Stimulated activated CD8-positive, alpha-beta memory T cell treated with anti-CD3 and anti-CD28 coated beads, Interleukin-7, amount 100 ng/mL, for 48 hours (primary cell): ENCODE data around the gene GIMAP5.

Experiments used
- DNase-seq, 2 donors: peaks; one replicate each; pipeline ENCODE4 v3.0.0-alpha.2; 2020; ENCODE audit warnings: low read depth in 1 of 2; ENCODE audit errors: extremely low read depth in 1 of 2

The GIMAP5 gene

DNA sequence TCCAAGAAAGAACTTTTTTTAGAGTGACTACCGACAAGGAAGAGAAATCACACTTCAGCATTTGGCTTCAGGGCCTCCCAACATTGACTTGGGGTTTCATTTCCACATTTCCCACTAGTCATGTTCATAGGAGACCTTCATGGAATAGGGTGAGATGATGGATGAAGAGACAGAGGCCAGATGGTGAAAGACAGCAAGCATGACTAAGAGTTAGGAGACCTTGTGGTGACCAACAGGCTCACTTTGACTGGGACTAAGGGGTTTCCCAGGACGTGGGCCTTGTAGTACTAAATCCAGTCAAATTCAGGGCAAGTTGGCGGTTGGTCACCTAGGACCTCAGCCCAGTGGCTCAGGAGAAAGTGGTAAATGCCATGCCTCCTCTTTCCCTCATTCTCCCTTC lies 3.0 kb upstream of the GIMAP5 start:
- DNase-seq = peak in 1 of 2 donors; percentile 69

DNA sequence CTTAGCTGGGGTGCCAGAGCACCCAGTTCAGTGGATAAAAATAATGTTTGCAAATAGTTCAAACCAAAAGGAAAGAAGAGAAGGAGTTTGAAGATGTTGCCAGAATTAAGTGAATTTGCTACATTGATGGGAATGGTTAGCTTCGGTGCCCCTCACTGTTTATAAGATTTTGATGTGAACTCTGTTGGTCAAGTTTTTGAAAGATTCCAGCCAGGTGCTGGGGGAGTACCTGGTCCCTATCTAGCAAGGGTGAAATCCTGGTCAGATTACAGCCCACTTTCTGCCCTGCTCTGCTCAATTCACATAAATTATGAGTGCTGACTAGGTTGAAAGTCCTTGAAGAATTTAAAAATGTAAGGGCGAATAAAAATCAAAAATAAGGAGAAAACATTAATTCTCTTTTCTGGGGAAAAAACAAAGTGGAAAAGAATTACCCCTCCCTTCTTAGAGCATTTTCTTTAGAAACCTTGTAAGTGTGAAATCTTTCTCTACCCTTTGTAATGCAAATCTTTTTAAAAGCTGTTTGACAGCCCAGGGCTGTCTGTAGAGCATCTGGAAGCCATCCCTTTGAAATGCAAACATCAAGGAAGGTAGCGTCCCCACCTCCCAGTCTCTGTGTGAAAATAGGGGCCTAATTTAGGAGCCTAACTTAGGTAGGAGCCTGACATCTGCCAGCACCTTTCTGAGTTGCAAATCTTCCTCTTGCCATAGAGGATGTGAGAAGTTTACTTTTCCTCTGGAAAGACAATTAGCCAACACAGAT lies 1.4 kb upstream of the GIMAP5 start:
- DNase-seq = no peak

DNA sequence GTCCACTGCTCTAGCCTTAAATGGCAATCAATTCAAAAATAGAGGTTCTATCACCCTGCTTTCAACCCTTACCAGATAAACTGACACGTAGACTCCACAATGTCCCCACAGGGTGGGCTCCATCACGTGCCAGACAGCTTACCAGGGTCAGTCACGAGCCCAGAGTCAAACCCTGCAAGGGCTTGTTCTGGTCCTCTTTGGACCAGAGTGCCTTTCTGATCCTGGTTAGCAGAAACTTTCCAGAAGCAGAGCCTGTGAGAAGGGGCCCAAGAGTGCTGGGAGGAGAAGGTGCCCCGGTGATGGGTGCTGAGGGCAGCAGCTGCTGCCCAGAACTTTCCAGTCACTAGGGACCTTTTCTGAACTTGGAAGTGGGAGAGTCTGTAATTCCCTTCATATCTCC lies 354 bp upstream of the GIMAP5 start:
- DNase-seq = no peak

DNA sequence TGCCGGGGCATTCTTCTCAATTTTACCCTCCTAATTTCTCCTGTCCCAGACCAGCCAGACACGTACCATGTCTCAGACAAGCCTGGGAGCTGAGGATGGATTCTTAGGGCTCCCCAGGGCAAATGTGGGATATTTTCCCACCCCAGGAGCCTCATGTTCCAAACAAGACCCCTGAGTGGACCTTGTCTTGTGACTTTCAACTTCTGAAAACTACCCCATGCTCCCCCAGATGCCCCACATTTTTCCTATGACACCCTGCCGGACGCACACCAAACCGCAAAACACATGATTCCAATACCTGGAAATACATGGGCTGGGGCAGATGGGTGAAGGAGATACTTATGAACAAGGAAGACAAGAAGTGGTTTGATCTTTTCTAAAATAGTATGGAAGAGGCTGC lies 874 bp downstream of the GIMAP5 start:
- no peak for DNase-seq

DNA sequence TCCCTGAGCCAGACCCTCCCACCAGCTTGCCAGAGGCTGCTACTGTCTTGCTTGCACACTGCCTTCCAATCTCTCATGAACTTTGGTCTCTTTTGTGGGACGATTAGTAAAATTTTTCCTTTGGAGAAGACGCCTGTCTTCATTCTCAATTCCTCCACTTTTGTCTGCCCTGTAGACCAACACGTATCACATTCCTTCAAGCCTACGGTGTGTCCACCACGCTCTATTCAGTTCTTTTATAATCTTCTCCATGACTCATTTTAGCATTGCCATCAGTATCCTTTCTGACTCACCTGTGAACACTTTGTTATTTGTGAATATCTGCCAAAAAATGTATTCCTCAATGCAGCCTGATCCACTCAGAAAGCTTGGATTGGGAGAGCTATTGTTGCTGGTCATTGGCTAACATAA lies 1.4 kb downstream of the GIMAP5 start:
- no peak for DNase-seq

DNA sequence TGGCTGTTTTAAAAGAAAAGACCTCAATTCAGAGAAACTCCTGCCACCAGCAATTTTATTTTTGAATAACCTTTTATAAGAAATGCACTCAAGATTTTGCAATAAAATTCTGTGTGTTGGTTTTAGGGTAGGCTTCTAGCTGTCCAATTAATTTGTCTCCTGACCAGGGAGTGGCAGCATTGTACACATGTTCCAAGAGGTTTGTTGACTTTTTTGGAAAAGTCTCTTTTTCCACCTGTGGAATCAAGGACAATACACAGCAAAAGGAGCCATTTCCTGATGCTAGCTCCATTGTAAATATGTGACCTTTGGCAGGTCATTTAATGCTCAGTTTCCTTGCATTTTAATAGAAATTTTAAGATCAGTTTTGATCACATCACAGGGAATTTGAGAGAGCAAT lies 1.8 kb downstream of the GIMAP5 start:
- DNase-seq = no peak

DNA sequence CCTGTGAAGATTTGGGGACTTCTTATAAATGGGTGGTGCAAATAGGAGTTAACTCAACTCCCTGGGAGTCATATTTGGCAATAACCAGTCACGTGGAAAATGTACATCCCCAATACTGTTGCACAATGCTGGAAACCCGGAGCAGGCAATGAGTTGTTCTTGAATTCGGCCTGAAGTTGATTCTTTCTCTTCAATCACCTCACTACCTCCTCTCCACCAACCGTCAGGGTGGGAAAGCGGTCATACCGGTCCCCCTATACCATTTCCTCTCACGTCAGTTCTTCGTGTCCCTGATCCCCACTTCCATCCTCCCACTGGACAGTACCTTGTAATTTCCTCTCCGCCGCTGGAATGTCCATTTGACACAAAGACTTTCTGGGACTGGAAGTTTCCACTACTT lies 2.8 kb downstream of the GIMAP5 start:
- no peak for DNase-seq

DNA sequence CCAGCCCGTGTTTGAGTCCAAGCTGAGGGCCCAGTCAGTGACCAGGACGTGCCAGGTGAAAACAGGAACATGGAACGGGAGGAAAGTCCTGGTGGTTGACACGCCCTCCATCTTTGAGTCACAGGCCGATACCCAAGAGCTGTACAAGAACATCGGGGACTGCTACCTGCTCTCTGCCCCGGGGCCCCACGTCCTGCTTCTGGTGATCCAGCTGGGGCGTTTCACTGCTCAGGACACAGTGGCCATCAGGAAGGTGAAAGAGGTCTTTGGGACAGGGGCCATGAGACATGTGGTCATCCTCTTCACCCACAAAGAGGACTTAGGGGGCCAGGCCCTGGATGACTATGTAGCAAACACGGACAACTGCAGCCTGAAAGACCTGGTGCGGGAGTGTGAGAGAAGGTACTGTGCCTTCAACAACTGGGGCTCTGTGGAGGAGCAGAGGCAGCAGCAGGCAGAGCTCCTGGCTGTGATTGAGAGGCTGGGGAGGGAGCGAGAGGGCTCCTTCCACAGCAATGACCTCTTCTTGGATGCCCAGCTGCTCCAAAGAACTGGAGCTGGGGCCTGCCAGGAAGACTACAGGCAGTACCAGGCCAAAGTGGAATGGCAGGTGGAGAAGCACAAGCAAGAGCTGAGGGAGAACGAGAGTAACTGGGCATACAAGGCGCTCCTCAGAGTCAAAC lies 5.2 kb downstream of the GIMAP5 start:
- no peak for DNase-seq

DNA sequence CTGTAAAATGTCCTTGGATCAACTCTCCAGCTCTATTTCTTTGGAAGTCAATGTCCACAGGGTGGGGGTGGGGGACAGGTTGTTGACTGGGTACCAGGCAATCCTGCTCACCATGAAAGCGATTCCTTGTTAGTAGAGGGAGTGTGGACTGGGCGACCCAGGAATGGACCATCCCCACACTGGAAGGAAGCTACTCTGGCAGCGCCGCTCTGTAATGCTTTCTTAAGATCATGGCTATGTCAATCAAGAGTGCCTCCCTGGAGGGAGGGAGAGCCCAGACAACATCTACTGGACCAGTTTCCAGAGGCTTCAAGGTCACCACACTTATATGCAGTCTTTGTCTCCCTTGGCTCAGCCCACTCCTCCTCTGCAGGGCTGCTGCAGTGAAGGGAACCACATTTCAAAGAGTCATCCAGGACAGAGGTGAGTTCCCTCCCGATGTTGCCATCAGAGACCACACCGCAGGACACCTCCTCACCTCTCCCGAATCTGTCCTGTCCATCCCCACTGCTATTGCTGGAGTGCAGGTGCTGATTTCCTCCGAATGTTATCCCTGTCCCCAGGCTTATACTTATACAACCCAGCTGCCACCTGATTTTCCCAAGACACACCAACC lies 6.9 kb downstream of the GIMAP5 start:
- no peak for DNase-seq

DNA sequence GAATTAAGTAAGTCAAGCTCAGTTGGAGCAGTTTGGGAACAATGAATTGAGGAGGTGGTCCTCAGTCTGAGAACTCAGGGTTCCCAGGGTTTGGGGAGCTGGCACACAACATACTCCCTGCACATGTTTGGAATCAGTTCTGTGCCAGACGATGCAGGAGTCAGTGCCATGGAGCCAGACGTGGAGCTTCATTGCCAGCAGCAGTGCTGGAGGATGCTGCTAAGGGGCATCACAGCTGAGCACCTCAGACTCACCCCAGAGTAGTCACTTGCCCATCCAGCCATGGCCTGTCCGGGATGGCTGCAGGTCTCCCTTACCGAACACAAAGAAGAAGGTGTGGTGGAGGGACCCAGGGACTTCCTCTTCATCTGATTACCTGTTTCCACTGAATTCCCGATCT lies 7.9 kb downstream of the GIMAP5 start:
- no peak for DNase-seq

DNA sequence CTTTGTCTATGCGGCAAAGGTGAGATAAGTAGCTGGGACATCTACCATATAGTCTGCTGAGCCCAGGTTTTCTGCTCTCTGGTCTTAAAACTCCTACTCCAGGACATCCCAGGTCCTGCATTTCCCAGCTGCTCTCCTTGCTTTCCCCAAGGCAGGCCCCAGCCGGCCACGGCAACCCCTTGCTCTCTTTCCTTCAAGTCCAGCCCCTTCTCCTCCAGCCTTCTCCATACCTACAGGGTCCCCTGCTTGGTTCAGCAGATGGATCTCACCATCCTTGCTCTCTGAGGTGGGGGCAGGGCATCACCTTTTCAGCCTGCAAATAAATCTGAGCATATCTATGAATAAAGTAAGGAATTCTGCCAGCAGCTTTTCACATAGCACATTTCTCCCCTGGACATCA lies 8.7 kb downstream of the GIMAP5 start:
- no peak for DNase-seq

DNA sequence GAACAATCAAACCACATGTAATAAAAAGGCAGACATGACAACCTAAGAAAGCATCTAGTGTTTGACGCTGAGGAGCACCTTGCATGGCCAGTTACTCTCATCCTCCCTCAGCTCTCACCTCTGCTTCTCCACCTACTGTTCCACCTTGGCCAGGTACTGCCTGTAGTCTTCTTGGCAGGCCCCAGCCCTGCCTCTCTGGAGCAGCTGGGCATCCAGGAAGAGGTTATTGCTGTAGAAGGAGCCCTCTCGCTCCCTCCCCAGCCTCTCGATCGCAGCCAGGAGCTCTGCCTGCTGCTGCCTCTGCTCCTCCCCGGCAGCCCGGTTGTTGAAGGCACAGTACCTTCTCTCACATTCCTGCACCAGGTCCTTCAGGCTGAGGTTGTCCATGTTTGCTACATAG lies 9.7 kb downstream of the GIMAP5 start:
- no peak for DNase-seq

DNA sequence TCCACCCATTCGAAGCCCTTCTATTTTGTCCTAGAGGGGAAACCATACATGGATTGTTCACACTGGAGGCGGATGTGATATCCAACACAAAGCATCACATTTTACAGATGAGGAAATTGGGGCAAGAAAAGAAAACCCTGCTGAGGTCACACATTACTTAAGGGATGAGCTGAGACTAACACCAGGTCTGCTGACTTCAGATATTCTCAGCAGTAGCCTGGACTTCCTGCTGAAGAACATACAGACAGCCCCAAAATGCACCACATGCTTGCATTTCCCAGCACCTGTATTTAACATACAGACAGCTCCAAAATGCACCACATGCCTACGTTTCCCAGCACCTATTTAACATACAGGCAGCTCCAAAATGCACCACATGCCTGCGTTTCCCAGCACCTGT lies 11.2 kb downstream of the GIMAP5 start:
- DNase-seq = no peak

DNA sequence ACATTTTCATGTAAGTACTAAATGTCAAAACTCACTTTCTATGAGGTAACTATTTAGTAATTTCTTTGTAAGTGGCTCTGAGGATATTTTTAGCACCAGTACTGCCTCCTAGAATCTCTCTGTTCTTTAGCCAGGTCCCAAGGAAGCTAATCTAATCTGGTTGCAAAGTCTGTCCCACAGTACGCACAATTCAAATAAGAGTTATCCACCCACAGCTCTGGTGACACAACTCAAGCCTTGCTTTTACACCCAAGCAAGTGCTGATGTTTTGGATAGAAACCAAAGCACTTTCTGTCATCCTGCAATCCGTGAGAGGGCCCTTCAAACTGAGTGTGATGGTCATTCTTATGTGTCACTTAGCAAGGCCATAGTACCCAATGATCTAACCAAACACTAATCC lies 14.5 kb downstream of the GIMAP5 start:
- DNase-seq = no peak

DNA sequence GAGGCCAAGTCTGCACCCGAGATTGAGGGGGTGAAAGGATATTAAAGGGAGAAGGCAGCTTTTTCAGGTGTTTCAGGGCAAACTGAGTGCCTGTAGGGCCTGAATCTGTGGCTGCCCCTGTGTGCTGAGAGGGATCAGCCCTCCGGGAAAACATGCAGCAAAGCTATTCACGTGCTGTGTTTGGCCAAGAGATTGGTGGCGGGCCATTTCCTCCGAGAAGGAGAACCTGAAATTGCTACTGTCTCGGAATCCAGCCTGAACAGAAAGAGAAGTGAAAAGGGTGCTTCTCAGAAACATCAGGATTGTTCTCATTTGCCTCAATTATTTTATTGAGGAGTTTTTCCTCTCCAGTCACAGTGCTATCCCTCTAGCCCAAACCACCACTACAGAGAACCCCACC lies 16.0 kb downstream of the GIMAP5 start:
- no peak for DNase-seq

DNA sequence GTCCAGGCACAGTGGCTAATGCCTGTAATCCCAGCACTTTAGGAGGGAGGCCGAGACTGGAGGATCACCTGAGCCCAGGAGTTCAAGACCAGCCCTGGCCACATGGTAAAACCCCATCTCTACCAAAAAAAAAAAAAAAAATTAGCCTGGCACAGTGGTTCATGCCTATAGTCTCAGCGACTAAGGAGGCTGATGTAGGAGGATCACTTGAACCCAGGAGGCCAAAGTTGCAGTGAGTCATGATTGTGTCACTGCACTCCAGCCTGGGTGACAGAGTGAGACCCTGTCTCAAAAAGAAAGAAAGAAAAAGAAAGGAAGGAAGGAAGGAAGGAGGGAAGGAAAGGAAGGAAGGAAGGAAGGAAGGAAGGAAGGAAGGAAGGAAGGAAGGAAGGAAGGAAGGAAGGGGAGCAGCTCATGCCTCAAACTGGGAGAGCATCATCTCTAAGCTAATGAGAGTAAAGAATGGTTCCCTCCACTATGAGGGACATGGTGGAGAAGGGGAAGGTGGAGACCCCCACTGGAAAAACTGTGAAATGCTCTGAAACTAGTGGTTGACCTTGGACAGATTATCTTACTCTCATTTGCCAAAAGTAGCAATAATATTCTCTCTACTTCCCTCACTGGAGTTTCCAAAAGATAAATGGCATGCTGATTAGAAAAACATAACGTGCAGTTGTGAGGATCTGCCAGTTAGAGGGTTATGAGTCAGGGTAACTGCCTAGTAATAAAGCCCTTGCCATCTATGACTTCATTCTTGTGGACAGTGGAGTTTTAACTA lies 16.8 kb downstream of the GIMAP5 start:
- DNase-seq = no peak

DNA sequence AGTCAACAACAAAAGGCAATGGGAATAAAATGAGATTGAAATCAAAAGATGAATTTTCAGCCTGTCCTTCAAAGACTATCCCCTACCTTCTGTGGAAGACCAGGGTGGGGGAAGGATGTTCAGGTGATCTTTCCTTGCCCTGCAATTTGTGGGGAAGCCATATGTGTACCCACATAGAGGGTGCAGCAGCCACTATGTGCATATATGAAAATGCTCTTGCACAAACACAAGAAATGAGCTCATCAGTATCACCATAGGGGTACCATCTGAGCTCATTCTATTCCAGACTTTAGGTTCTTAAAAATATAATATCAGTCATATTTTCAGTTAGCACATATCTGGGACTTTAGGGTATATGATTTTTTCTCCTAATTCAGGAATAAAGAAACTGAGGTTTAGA lies 17.7 kb downstream of the GIMAP5 start:
- no peak for DNase-seq

DNA sequence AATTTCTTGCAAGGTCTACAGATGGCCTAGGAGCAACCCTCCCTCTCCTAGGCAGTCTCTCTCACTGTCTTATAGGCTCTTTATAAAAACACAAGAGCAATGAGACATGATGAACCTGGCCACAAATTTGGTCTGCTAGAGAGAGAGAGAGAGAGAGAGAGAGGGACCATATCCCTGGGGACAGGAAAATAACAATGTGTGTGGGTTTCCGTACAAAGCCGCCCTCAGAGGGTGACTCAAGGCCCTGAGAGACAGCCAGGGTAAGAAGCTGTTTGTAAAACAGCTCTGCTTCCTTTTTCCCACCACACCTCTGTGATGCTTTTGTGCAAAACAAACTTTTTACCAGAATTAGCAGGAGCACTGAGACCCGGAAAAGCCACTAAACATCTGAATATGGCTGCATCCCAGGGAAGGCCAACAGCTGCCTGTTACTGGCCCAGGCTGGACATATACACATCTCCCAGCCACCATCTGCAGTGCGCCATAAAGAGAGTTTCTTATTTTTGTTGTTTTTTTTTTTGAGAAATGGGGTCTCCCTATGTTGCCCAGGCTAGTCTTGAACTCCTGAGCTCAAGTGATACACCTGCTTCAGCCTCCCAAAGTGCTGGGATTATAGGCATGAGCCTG lies 18.4 kb downstream of the GIMAP5 start:
- DNase-seq = peak in 1 of 2 donors; percentile 73

DNA sequence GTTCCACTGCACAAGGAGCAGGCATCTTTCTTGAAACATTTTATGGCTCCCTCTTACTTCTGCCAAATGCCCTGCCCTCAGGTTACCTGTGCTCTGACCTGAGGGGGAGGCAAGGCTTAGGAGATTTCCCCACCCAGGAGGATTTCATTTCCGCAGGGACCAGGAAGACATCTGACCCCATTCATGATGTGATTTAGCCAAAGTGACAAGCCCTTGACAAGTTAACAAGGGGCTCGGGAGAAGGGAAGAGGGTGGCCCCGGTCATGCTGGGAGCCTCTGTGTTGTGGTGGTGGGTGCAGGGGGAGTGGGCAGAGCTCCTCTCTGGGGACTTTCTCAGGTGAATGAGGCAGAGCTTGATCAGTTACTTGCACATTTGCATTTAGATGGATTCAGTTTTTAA lies 18.9 kb downstream of the GIMAP5 start:
- DNase-seq = no peak

DNA sequence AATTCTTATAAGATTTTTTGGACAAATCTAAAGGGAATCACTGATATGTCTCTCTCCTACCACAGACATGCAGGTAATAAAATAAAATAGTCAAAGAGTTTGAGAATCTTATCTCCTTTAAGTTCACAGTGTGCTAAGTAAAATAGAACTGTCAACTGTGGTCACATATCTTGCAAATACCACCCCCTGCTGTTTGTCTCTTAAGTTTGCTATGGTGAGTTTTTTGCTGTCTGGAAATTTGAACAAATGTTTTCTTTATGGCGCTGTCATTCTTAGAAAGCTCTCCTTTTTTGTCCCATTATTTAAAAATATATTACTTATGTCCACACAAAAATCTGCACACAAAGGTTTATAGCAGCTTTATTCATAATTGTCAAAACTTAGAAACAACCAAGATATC lies 19.6 kb downstream of the GIMAP5 start:
- no peak for DNase-seq

DNA sequence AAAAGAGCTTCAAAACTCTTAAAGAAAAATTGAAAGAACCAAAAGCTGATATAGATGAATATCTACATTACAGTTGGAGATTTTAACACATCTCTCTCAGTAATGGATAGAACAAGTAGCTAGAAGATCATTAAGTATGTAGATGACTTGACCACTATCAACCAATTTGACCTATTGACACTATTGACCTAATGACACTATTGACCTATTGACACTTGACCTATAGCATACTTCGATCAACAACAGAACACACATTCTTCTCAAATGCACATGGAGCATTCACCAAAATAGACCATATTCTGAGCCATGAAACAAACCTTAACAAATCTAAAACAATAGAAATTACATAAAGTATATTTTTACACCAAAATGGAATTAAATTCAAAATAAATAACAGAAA lies 22.3 kb downstream of the GIMAP5 start:
- DNase-seq = no peak
